GM12891 (cell line): ENCODE data around the gene PP2D1.
"Not testable (repeated sequence)": the region's sequence is repeated elsewhere in the genome, so short reads cannot be mapped to it uniquely, and the experiment has no call there.

Experiments used
- POLR2A ChIP-seq: IDR thresholded peaks from 2 replicates; pipeline ENCODE4 v1.6.1; 2011; ENCODE audit warnings: low read depth, low read length, control low read depth
- POLR2AphosphoS5 ChIP-seq: IDR thresholded peaks from 2 replicates; pipeline ENCODE4 v1.6.1; 2011; ENCODE audit warnings: low read depth, low read length, control low read depth
- SPI1 ChIP-seq: IDR thresholded peaks from 2 replicates; pipeline ENCODE4 v1.6.1; 2011; ENCODE audit warnings: low read depth, low read length, control low read depth
- TAF1 ChIP-seq: IDR thresholded peaks from 2 replicates; pipeline ENCODE4 v1.6.1; 2011; ENCODE audit warnings: low read depth, low read length, control low read depth

GRCh38 chr3:19957354-19957753 is 54.7 kb downstream of the PP2D1 start:
- not testable (repeated sequence) for TF ChIP-seq POLR2A, POLR2AphosphoS5, SPI1, TAF1
